ENCODE measurements around the gene HS3ST5. TPM values are rescaled to one million over a fixed set of nuclear protein-coding genes. Genes with fewer than 3 reads are reported as not detected.

HS3ST5 gene
- total RNA-seq, 1 donor from 2014 or later: under 0.01 TPM

DNA sequence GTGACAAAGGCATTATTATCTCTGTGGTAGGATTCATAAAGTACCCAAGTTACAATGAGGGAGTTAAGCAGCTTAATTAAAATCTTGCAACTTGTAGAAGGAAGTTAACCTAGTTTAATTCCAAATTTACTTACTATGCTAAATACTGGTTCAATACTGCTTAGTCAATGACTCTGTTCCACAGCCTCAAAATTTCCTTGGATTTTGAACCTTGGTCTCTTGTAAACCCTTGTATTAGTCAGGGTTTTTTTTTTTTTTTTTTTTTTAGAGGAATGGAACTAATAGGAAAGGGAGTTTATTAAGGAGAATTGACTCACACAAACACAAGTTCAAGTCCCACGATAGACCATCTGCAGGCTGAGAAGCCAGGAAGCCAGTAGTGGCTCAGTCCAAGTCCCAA lies 163.4 kb downstream of the HS3ST5 start:
- Histone ChIP-seq H3K36me3 (ENCODE audit: control insufficient read depth in 3 of 3, insufficient read depth in 3 of 3, low read length in 3 of 3) (no peaks in the 10 kb centered on the region), H3K4me3 (ENCODE audit: low read length in 3 of 3) (no peak overlapping the region), H3K27ac (ENCODE audit: low read depth, low read length) (no peak overlapping the region), H3K9me3 (ENCODE audit: control insufficient read depth in 3 of 3, low read length in 3 of 3) (no peaks in the 10 kb centered on the region), H3K9ac (ENCODE audit: low read depth in 1 of 3, low read length in 3 of 3) (no peak overlapping the region), H3K4me1 (ENCODE audit: control insufficient read depth in 3 of 3, insufficient read depth in 3 of 3, low read length in 3 of 3) (no peaks in the 10 kb centered on the region), H3K27me3 (ENCODE audit: control insufficient read depth in 3 of 3, insufficient read depth in 3 of 3, low read length in 3 of 3) (no peaks in the 10 kb centered on the region)

DNA sequence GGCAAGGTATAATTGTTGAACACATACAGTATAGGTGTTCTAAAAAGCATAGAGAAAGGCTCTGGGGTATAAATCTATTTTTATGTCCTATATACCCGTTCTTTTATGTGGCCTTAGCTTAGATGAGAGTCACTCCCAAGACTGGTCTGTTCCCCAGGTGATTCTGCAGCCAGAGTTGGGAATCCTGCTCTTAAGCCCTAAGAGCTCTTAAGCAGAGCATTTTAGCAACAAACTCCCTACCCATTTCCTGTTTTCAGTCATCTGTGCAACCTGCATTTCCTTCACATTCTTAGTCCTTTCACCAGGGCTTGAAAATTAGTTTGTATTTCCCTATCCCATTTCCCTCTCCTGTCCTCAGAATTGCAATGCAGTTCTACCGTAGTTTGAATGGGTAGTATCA lies 166.1 kb downstream of the HS3ST5 start:
- Histone ChIP-seq H3K27ac (ENCODE audit: low read depth, low read length) (no peak overlapping the region), H3K27me3 (ENCODE audit: control insufficient read depth in 3 of 3, insufficient read depth in 3 of 3, low read length in 3 of 3) (no peaks in the 10 kb centered on the region), H3K9ac (ENCODE audit: low read depth in 1 of 3, low read length in 3 of 3) (no peak overlapping the region), H3K36me3 (ENCODE audit: control insufficient read depth in 3 of 3, insufficient read depth in 3 of 3, low read length in 3 of 3) (no peaks in the 10 kb centered on the region), H3K9me3 (ENCODE audit: control insufficient read depth in 3 of 3, low read length in 3 of 3) (no peaks in the 10 kb centered on the region), H3K4me3 (ENCODE audit: low read length in 3 of 3) (no peak overlapping the region), H3K4me1 (ENCODE audit: control insufficient read depth in 3 of 3, insufficient read depth in 3 of 3, low read length in 3 of 3) (no peaks in the 10 kb centered on the region)

DNA sequence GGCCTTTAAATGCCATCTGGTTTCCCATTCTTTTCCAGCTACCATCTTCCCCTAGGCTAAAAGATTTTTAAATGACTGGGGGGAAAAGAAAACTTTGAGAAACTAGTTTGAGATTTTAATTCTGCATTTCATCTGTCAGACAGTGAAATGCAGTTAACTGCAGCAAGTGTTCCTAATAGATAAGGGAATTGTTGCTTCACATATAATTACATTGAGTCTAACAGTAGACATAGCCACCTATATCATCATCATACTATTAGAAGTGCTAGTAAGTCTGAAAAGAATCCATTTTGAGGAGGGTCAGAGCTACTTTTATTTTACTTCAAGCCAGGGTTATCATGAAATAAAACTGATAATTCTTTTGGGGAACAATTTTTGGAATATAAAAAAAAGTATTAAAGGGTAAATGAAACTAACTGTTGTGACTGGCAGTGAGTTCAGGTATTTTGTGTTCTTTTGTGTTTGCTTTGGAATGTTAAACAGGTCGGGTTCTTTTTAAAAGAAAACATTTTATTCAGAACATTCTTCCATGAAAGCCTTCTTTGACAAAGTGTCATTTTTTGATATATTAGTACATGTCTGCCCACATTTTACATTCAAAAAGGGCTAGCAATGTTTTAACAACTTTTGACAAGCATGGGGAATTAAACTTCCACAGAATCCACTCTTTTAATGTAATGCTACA lies 170.1 kb downstream of the HS3ST5 start:
- Histone ChIP-seq H3K36me3 (ENCODE audit: control insufficient read depth in 3 of 3, insufficient read depth in 3 of 3, low read length in 3 of 3) (no peaks in the 10 kb centered on the region), H3K4me1 (ENCODE audit: control insufficient read depth in 3 of 3, insufficient read depth in 3 of 3, low read length in 3 of 3) (no peaks in the 10 kb centered on the region), H3K4me3 (ENCODE audit: low read length in 3 of 3) (no peak overlapping the region), H3K27ac (ENCODE audit: low read depth, low read length) (no peak overlapping the region), H3K9ac (ENCODE audit: low read depth in 1 of 3, low read length in 3 of 3) (no peak overlapping the region), H3K9me3 (ENCODE audit: control insufficient read depth in 3 of 3, low read length in 3 of 3) (no peaks in the 10 kb centered on the region), H3K27me3 (ENCODE audit: control insufficient read depth in 3 of 3, insufficient read depth in 3 of 3, low read length in 3 of 3) (no peaks in the 10 kb centered on the region)

DNA sequence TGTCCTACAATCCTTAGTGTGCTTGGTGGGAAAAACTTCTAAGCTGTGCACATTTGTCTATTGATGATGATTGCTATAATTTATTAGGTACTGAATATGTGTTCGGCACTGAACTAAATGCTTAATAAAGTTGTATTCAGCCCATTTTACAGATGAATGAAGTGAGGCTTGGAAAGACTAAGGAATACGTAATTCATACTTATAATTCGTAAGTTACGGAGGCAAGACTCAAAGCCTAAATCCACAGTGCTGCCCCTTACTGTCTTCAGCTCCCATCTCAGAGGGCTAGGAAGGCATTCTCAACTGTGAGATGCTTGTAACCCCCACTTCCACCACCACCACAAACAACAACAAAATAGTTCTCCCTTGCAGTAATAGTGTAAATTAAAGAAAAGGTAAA lies 171.3 kb downstream of the HS3ST5 start:
- Histone ChIP-seq H3K9me3 (ENCODE audit: control insufficient read depth in 3 of 3, low read length in 3 of 3) (no peaks in the 10 kb centered on the region), H3K27ac (ENCODE audit: low read depth, low read length) (no peak overlapping the region), H3K4me1 (ENCODE audit: control insufficient read depth in 3 of 3, insufficient read depth in 3 of 3, low read length in 3 of 3) (no peaks in the 10 kb centered on the region), H3K9ac (ENCODE audit: low read depth in 1 of 3, low read length in 3 of 3) (no peak overlapping the region), H3K36me3 (ENCODE audit: control insufficient read depth in 3 of 3, insufficient read depth in 3 of 3, low read length in 3 of 3) (peaks cover 0 to 3% (median 0%) of the 10 kb centered on the region in 3 donors), H3K4me3 (ENCODE audit: low read length in 3 of 3) (no peak overlapping the region), H3K27me3 (ENCODE audit: control insufficient read depth in 3 of 3, insufficient read depth in 3 of 3, low read length in 3 of 3) (no peaks in the 10 kb centered on the region)

DNA sequence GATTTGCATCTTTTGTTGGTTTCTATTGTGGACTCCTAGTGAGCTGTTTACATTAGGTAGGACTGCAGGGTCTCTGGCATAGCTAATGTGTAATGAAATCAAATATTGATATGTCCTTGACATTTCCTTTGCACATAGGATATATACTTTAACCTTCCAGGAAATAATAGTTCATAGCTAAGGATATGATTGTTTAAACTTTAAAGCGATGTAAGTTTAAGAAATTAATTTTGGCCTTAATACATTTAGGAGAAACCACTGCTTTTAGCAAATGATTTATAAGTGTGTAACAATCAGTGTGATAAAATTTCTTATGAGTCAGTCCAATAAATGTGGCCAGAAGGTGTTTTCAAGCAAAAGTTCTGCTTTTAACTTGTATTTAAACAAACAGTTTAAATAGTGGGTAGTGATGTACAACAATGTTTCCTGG lies 171.8 kb downstream of the HS3ST5 start:
- H3K36me3 ChIP-seq (ENCODE audit: control insufficient read depth in 3 of 3, insufficient read depth in 3 of 3, low read length in 3 of 3): peaks cover 0 to 3% (median 0%) of the 10 kb centered on the region in 3 donors
- no peak overlapping the region for H3K4me3 ChIP-seq (ENCODE audit: low read length in 3 of 3)
- no peaks in the 10 kb centered on the region for H3K4me1 ChIP-seq (ENCODE audit: control insufficient read depth in 3 of 3, insufficient read depth in 3 of 3, low read length in 3 of 3)
- H3K27me3 ChIP-seq (ENCODE audit: control insufficient read depth in 3 of 3, insufficient read depth in 3 of 3, low read length in 3 of 3): no peaks in the 10 kb centered on the region
- no peaks in the 10 kb centered on the region for H3K9me3 ChIP-seq (ENCODE audit: control insufficient read depth in 3 of 3, low read length in 3 of 3)
- no peak overlapping the region for H3K27ac ChIP-seq (ENCODE audit: low read depth, low read length)
- H3K9ac ChIP-seq (ENCODE audit: low read depth in 1 of 3, low read length in 3 of 3): no peak overlapping the region

DNA sequence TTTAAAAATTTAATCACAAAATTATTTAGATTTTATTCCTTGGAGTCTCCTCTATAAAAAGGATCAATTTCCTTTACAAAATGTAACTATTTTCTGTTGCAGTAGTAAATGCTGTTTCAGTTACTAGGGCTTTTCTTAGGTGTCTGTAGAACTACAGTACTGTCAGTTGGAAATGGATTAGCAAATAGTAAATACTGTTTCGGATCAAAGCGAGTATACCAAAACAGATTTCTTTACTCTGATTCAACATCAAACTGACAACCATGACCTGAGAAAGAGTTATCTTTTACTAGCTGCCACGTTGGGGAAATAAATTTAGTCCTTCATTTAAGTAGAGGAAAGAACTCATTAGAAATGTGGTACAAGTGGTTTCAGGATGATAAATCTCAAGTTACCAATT lies 172.5 kb downstream of the HS3ST5 start:
- no peaks in the 10 kb centered on the region for H3K4me1 ChIP-seq (ENCODE audit: control insufficient read depth in 3 of 3, insufficient read depth in 3 of 3, low read length in 3 of 3)
- H3K9ac ChIP-seq (ENCODE audit: low read depth in 1 of 3, low read length in 3 of 3): no peak overlapping the region
- peaks cover 0 to 3% (median 0%) of the 10 kb centered on the region in 3 donors for H3K36me3 ChIP-seq (ENCODE audit: control insufficient read depth in 3 of 3, insufficient read depth in 3 of 3, low read length in 3 of 3)
- no peaks in the 10 kb centered on the region for H3K27me3 ChIP-seq (ENCODE audit: control insufficient read depth in 3 of 3, insufficient read depth in 3 of 3, low read length in 3 of 3)
- H3K27ac ChIP-seq (ENCODE audit: low read depth, low read length): no peak overlapping the region
- no peak overlapping the region for H3K4me3 ChIP-seq (ENCODE audit: low read length in 3 of 3)
- no peaks in the 10 kb centered on the region for H3K9me3 ChIP-seq (ENCODE audit: control insufficient read depth in 3 of 3, low read length in 3 of 3)

DNA sequence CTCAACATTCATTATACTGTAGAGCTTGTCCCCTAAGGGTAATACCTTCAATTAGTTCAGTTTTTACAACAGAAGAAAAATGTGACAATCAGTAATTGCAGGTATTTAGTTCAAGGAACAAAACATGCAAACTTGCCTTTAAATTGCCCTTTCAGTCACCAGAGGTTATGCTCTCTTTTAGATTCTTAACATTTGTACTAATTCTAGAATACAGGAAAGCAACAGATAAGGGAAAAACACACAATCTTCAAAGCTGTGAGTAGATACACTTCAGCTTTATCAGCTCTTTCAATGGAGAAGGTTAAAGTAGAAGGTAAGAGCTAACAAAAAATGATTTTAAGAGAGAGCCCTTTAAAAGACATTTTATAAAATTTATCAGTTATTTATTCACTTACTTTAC lies 173.1 kb downstream of the HS3ST5 start:
- Histone ChIP-seq H3K4me3 (ENCODE audit: low read length in 3 of 3) (no peak overlapping the region), H3K36me3 (ENCODE audit: control insufficient read depth in 3 of 3, insufficient read depth in 3 of 3, low read length in 3 of 3) (peaks cover 0 to 3% (median 0%) of the 10 kb centered on the region in 3 donors), H3K9ac (ENCODE audit: low read depth in 1 of 3, low read length in 3 of 3) (no peak overlapping the region), H3K9me3 (ENCODE audit: control insufficient read depth in 3 of 3, low read length in 3 of 3) (no peaks in the 10 kb centered on the region), H3K4me1 (ENCODE audit: control insufficient read depth in 3 of 3, insufficient read depth in 3 of 3, low read length in 3 of 3) (no peaks in the 10 kb centered on the region), H3K27me3 (ENCODE audit: control insufficient read depth in 3 of 3, insufficient read depth in 3 of 3, low read length in 3 of 3) (no peaks in the 10 kb centered on the region), H3K27ac (ENCODE audit: low read depth, low read length) (no peak overlapping the region)

DNA sequence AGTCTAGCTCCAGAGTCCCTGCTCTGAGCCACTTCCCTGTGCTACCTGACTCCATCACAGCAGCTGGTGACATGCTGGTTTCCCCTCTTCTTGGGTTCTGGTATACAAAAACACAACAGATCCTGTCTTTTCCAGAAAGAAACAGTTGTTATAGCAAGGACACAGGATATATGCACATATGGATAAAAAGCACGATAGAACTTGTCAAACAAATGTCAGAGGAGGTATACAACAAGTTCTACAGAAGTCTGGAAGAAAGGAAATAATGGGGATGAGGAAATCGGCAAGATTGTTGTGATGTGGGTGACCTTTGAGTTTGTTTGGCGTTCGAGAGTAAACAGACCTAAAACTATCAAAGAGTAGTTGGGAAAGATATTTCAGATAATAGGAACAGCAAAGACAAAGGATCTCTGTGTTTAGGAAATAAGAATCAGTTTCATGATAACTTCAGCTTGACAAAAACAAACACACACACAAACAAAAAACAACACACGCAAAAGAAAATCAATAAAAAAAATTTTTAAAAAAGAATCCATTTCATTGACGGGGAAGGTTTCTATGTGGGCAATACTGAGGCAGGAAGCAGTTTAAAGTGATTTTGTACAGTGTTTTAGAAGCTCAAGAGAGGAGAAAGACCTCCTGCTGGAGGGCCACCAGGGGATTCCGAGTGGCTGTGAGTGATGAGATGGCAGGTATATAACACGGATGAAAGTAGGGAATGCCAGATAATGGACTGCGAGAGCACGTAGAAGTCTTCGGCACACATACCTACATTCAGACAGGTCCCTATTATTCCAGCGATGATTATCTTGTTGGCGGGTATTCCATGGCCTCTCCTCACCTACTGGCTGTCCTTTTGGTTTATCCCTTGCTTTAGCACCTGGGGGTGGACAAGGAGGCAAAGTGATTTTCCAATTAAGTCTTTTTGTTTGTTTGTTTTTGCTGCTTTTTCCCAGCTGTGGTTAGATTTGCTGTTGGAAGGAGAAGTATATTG lies 174.9 kb downstream of the HS3ST5 start:
- Histone ChIP-seq H3K4me1 (ENCODE audit: control insufficient read depth in 3 of 3, insufficient read depth in 3 of 3, low read length in 3 of 3) (no peaks in the 10 kb centered on the region), H3K36me3 (ENCODE audit: control insufficient read depth in 3 of 3, insufficient read depth in 3 of 3, low read length in 3 of 3) (peaks cover 0 to 3% (median 0%) of the 10 kb centered on the region in 3 donors), H3K9ac (ENCODE audit: low read depth in 1 of 3, low read length in 3 of 3) (no peak overlapping the region), H3K27ac (ENCODE audit: low read depth, low read length) (no peak overlapping the region), H3K9me3 (ENCODE audit: control insufficient read depth in 3 of 3, low read length in 3 of 3) (no peaks in the 10 kb centered on the region), H3K4me3 (ENCODE audit: low read length in 3 of 3) (no peak overlapping the region), H3K27me3 (ENCODE audit: control insufficient read depth in 3 of 3, insufficient read depth in 3 of 3, low read length in 3 of 3) (no peaks in the 10 kb centered on the region)

DNA sequence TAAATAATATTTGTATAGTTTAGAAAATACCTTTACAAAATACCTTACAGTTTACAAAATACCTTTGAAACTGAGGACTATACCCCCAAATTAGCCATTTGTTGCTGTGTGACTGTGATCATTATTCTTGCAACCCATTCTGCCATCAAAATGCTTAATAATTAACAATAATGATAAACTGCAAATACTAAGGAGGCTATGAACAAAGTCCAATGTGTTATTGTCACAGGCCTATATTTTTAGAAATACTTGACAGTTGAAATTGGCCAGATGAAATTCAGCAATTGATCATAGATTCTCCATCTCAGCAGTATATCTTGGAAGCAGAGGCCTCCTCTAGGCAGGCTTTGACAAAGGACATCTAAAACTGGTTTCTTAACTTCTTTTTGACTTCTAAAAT lies 178.6 kb downstream of the HS3ST5 start:
- Histone ChIP-seq H3K4me3 (ENCODE audit: low read length in 3 of 3) (no peak overlapping the region), H3K27me3 (ENCODE audit: control insufficient read depth in 3 of 3, insufficient read depth in 3 of 3, low read length in 3 of 3) (no peaks in the 10 kb centered on the region), H3K9me3 (ENCODE audit: control insufficient read depth in 3 of 3, low read length in 3 of 3) (no peaks in the 10 kb centered on the region), H3K27ac (ENCODE audit: low read depth, low read length) (no peak overlapping the region), H3K4me1 (ENCODE audit: control insufficient read depth in 3 of 3, insufficient read depth in 3 of 3, low read length in 3 of 3) (no peaks in the 10 kb centered on the region), H3K9ac (ENCODE audit: low read depth in 1 of 3, low read length in 3 of 3) (no peak overlapping the region), H3K36me3 (ENCODE audit: control insufficient read depth in 3 of 3, insufficient read depth in 3 of 3, low read length in 3 of 3) (peaks cover 0 to 3% (median 0%) of the 10 kb centered on the region in 3 donors)
